HG03469 (cell line): ENCODE results near the gene CDH6.

Source experiments
- ATAC-seq: cut with Tn5 transposase; IDR thresholded peaks from one replicate; pipeline ENCODE4 v1.9.1; 2021; ENCODE audit warnings: mild to moderate bottlenecking, moderate library complexity, moderate number of reproducible peaks; ENCODE audit not compliant: unreplicated experiment

Gene CDH6

GRCh38 chr5:31193591-31194467 lies at the start of gene CDH6:
Gene CDH6 (plus strand): TSS chr5:31193686. CDS start chr5:31267474, 73,788 bp downstream.
- no peak for ATAC-seq

- ATAC-seq, result no peak
These were observed 49.1 kb upstream of the CDH6 start for GRCh38 chr5:31144364-31144763.

GRCh38 chr5:31148959-31149475 lies 44.5 kb upstream of the CDH6 start:
- no peak for ATAC-seq

- no peak for ATAC-seq
These were observed 40.0 kb upstream of the CDH6 start for GRCh38 chr5:31153521-31153920.

- ATAC-seq, result no peak
These were observed 36.8 kb upstream of the CDH6 start for GRCh38 chr5:31156631-31157160.

GRCh38 chr5:31157720-31158119 lies 35.8 kb upstream of the CDH6 start:
- no peak for ATAC-seq

- ATAC-seq, result no peak
These were observed 34.8 kb upstream of the CDH6 start for GRCh38 chr5:31158686-31159085.

GRCh38 chr5:31161781-31162181 lies 31.7 kb upstream of the CDH6 start:
- no peak for ATAC-seq

- ATAC-seq, result no peak
These were observed 27.8 kb upstream of the CDH6 start for GRCh38 chr5:31165729-31166128.

- ATAC-seq, result no peak
These were observed 24.1 kb upstream of the CDH6 start for GRCh38 chr5:31169379-31169778.

- ATAC-seq, result no peak
These were observed 20.6 kb upstream of the CDH6 start for GRCh38 chr5:31172881-31173280.

- ATAC-seq, result no peak
These were observed 19.9 kb upstream of the CDH6 start for GRCh38 chr5:31173614-31174013.

GRCh38 chr5:31181376-31181987 lies 12.0 kb upstream of the CDH6 start:
- ATAC-seq, result no peak

- ATAC-seq, result no peak
These were observed 11.3 kb upstream of the CDH6 start for GRCh38 chr5:31182136-31182535.

- no peak for ATAC-seq
These were observed 7.5 kb upstream of the CDH6 start for GRCh38 chr5:31185951-31186350.

- peak; percentile 48 for ATAC-seq
These were observed 6.7 kb upstream of the CDH6 start for GRCh38 chr5:31186672-31187267.

GRCh38 chr5:31187591-31187990 lies 5.9 kb upstream of the CDH6 start:
- ATAC-seq, result no peak

GRCh38 chr5:31192442-31192841 lies 1.0 kb upstream of the CDH6 start:
- ATAC-seq, result no peak

GRCh38 chr5:31193116-31193515 lies 370 bp upstream of the CDH6 start:
- no peak for ATAC-seq

- no peak for ATAC-seq
These were observed 955 bp downstream of the CDH6 start for GRCh38 chr5:31194468-31194813.

- ATAC-seq, result no peak
These were observed 1.5 kb downstream of the CDH6 start for GRCh38 chr5:31194892-31195555.
